RWPE1 (cell line): ENCODE results near the gene CYP3A5.
"Not testable (repeated sequence)": the region's sequence is repeated elsewhere in the genome, so short reads cannot be mapped to it uniquely, and the experiment has no call there.

Experiments
- CTCF ChIA-PET: fragments of 350-600 bp; sonication (Branson Sonifier 250); formaldehyde crosslinking; extraction: SDS; loops from one replicate; lab custom pipeline; 2021; lab: Yijun Ruan, JAX
- POLR2A ChIA-PET: fragments of 400-600 bp; formaldehyde crosslinking; extraction: SDS; loops from one replicate; lab custom pipeline; 2020; ENCODE audit warnings: antibody characterized with exemption; ENCODE audit not compliant: low non-redundant PET; lab: Yijun Ruan, JAX
- DNase-seq: peaks from one replicate; pipeline ENCODE4 v3.0.0; 2012; ENCODE audit warnings: low spot score
- H3K27ac ChIP-seq: fragments of 450-650 bp; 2 replicates; pipeline ENCODE4 v1.5.1; 2017
- TF ChIP-seq, protein P1 (sequence below): fragments of 450-650 bp; conservative IDR thresholded peaks from 2 replicates; pipeline ENCODE4 v1.5.1; 2017; ENCODE audit warnings: low read depth, mild to moderate bottlenecking

CYP3A5 gene

DNA sequence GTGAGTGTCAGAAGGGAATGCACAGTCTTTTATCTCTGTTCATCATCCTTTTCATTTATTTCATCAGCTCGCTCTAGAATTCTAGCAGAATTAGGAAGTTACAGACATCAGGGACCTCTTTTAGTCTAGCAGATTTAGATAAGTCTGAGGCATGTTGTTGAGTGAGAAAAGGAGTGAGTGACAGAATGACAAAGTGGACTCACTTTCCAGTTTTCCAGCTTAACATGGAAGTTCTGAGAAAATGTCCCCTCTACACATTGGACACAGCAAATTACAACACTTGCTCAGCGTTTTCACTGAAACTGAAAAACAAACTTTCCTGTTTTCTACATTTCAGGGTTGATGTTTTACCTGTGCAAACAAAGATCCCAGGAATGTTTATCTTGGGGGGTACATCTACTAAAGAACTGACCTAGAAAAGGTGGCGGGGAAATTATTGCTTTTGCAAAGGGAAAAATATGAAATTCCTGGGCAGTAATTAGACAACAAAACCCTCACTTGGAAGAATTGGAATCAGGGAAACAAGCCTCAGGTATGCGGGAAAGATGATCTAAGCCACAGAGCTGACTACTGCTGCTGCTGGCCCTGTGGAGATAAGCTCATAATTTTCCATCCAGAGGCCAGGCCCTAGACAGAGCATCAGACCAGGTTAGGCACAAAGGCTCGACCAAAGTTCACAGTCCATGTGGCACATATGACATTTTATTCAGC lies 14.6 kb upstream of the CYP3A5 start:
- DNase-seq, result no peak
- CTCF ChIA-PET, result no interaction called here
- H3K27ac ChIP-seq, result no peak overlapping the region
- POLR2A ChIA-PET, result no interaction called here
- TF ChIP-seq, protein P1, sequence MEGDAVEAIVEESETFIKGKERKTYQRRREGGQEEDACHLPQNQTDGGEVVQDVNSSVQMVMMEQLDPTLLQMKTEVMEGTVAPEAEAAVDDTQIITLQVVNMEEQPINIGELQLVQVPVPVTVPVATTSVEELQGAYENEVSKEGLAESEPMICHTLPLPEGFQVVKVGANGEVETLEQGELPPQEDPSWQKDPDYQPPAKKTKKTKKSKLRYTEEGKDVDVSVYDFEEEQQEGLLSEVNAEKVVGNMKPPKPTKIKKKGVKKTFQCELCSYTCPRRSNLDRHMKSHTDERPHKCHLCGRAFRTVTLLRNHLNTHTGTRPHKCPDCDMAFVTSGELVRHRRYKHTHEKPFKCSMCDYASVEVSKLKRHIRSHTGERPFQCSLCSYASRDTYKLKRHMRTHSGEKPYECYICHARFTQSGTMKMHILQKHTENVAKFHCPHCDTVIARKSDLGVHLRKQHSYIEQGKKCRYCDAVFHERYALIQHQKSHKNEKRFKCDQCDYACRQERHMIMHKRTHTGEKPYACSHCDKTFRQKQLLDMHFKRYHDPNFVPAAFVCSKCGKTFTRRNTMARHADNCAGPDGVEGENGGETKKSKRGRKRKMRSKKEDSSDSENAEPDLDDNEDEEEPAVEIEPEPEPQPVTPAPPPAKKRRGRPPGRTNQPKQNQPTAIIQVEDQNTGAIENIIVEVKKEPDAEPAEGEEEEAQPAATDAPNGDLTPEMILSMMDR, result no peak

DNA sequence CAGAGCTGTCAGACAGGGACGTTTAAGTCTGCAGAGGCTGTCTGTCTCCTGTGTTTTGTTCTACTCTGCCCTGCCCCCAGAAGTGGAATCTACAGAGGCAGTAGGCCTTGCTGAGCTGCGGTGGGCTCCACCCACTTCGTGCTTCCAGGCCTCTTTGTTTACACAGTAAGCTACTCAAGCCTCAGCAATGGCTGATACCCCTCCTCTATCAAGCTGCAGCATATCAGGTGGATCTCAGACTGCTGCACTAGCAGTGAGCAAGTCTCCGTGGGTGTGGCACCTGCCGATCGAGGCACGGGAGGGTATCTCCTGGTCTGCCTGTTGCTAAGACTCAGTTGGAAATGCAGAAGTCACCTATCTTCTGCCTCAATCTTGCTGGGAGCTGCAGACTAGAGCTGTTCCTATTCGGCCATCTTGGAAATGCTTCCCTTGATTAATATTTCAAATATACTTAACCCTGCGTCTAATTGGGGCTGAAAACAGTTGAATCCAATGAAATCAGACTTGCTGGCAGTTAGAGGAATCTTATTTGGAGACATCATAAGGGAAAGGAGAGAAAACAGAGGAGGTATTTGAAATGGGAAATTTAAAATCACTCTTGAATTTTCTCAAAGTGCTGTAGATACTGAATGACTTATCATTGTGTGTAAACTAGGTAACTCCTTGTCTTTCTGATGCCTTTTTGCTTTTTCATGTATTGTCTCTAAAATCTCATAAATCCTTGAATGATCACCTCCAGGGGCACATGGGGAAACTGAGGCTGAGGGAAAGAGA lies 13.8 kb upstream of the CYP3A5 start:
- ChIA-PET CTCF (interaction anchor here (0.5 kb wide), 1 partner anchor 225 kb away, joined by 3 read pairs; no protein-coding TSS in a partner anchor), POLR2A (no interaction called here)
- DNase-seq, result no peak
- TF ChIP-seq, protein P1, result no peak
- H3K27ac ChIP-seq, result no peak overlapping the region

DNA sequence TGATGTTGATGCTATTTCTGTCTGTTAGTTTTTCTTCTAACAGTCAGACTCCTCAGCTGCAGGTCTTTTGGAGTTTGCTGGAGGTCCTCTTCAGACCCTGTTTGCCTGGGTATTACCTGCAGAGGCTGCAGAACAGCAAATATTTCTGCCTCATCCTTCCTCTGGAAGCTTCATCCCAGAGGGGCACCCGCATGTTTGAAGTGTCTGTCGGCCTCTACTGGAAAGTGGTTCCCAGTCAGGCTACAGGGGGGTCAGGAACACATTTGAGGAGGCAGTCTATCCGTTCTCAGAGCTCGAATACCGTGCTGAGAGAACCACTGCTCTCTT lies 13.3 kb upstream of the CYP3A5 start:
- no peak overlapping the region for H3K27ac ChIP-seq
- TF ChIP-seq, protein P1, result no peak
- ChIA-PET POLR2A (no interaction called here), CTCF (interaction anchor here (0.5 kb wide), 1 partner anchor 225 kb away, joined by 3 read pairs; no protein-coding TSS in a partner anchor)
- no peak for DNase-seq

DNA sequence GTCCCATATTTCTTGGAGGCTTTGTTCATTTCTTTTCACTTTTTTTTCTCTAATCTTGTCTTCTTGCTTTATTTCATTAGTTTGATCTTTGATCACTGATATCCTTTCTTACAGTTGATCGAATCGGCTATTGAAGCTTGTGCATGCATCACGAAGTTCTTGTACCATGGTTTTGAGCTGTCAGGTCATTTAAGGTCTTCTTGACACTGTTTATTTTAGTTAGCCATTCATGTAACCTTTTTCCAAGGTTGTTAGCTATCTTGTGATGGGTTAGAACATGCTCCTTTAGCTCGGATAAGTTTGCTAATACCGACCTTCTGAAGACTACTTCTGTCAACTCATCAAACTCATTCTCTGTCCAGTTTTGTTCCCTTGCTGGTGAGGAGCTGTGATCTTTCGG lies 12.8 kb upstream of the CYP3A5 start:
- CTCF ChIA-PET, POLR2A ChIA-PET, DNase-seq, H3K27ac ChIP-seq: not testable (repeated sequence)

DNA sequence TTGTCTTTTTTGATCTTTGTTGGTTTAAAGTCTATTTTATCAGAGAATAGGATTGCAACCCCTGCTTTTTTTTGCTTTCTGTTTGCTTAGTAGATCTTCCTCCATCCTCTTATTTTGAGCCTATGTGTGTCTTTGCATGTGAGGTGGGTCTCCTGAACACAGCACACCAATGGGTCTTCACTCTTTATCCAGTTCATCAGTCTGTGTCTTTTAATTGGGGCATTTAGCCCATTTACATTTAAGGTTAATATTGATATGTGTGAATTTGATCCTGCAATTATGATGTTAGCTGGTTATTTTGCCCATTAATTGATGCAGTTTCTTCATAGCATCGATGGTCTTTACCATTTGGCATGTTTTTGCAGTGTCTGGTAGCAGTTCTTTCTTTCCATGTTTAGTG lies 11.9 kb upstream of the CYP3A5 start:
- POLR2A ChIA-PET, CTCF ChIA-PET, H3K27ac ChIP-seq, DNase-seq: not testable (repeated sequence)

DNA sequence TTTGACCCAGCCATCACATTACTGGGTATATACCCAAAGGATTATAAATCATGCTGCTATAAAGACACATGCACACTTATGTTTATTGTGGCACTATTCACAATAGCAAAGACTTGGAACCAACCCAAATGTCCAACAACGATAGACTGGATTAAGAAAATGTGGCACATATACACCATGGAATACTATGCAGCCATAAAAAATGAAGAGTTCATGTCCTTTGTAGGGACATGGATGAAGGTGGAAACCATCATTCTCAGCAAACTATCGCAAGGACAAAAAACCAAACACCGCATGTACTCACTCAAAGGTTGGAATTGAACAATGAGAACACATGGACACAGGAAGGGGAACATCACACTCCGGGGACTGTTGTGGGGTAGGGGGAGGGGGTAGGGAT lies 11.1 kb upstream of the CYP3A5 start:
- DNase-seq, CTCF ChIA-PET, H3K27ac ChIP-seq, POLR2A ChIA-PET: not testable (repeated sequence)

DNA sequence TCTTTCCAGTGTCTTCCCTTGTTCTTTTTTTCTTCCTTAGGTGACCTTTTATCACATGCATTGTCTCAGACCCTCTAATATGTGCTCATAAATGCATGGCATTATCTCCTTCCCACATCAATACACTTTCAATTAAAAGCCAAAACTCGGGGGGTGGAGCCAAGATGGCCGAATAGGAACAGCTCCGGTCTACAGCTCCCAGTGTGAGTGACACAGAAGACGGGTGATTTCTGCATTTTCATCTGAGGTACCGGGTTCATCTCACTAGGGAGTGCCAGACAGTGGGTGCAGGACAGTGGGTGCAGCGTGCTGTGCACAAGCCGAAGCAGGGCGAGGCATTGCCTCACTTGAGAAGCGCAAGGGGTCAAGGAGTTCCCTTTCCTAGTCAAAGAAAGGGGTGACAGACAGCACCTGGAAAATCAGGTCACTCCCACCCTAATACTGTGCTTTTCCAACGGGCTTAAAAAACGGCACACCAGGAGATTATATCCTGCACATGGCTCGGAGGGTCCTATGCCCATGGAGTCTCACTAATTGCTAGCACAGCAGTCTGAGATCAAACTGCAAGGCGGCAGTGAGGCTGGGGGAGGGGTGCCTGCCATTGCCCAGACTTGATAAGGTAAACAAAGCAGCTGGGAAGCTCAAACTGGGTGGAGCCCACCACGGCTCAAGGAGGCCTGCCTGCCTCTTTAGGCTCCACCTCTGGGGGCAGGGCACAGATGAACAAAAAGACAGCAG lies 6.2 kb upstream of the CYP3A5 start:
- CTCF ChIA-PET, H3K27ac ChIP-seq, POLR2A ChIA-PET, DNase-seq: not testable (repeated sequence)

DNA sequence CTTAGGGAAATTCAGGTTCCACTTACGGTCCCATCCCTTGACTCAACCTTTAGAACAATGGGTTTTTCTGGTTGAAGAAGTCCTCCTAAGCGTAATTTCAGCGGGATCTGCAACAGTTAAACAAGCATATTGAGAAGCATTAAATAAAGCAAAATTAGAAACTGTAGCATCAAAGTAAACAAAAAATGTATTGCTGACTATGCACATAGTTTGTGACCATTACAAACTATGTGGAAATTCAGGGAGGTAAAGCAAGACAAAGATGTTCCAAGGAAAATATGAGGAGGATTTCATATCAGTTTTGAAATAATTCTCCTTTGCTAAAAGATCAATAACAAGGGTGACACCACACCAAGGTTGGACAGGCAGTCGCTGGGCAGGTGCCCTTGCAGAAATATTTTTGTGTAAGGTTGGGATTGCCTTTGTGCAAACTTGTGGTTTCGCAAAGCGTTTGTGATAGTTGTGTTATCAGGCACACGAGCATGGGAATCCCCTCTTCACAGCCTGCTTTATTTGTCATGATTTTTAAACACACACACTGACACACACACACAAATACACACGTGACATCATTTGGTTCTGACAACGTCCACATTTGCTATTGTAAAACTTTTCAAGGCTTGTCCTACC lies 5.4 kb upstream of the CYP3A5 start:
- TF ChIP-seq, protein P1, result no peak
- DNase-seq, result no peak
- CTCF ChIA-PET, result no interaction called here
- H3K27ac ChIP-seq, result no peak overlapping the region
- POLR2A ChIA-PET, result no interaction called here
